Stimulated activated naive B cell treated with anti-CD40 and anti-IgM and Interleukin-4, amounts not matched to agents 10 μg/mL and 1 μg/mL and 100 μg/mL, for 72 hours (primary cell): ENCODE data around the gene LLGL2.
"Not testable (repeated sequence)": the region's sequence is repeated elsewhere in the genome, so short reads cannot be mapped to it uniquely, and the experiment has no call there.

Source experiments
- ATAC-seq, 2 donors: fragments of 150-1000 bp; cut with Tn5 transposase; replicated peaks; 2 replicates each; pipeline ENCODE4 v1.10.0; 2021; ENCODE audit warnings: moderate library complexity in 1 of 2
- DNase-seq: peaks from one replicate; pipeline ENCODE4 v3.0.0; 2021
- H3K27ac Mint-ChIP-seq: one replicate; pipeline ENCODE4 v1.8.0; 2022; ENCODE audit warnings: mild to moderate bottlenecking, mixed read lengths
- H3K27me3 Mint-ChIP-seq, 2 donors: one replicate each; pipeline ENCODE4 v1.8.0; 2022; ENCODE audit warnings: mixed read lengths in 2 of 2
- H3K36me3 Mint-ChIP-seq, 2 donors: one replicate each; pipeline ENCODE4 v1.8.0; 2022; ENCODE audit warnings: mixed read lengths in 2 of 2, mild to moderate bottlenecking in 1 of 2
- H3K4me1 Mint-ChIP-seq, 2 donors: one replicate each; pipeline ENCODE4 v1.8.0; 2022; ENCODE audit warnings: mixed read lengths in 2 of 2, mild to moderate bottlenecking in 1 of 2
- H3K4me3 Mint-ChIP-seq, 2 donors: one replicate each; pipeline ENCODE4 v1.8.0; 2022; ENCODE audit warnings: mild to moderate bottlenecking in 2 of 2, mixed read lengths in 2 of 2, moderate library complexity in 1 of 2
- H3K9me3 Mint-ChIP-seq, 2 donors: one replicate each; pipeline ENCODE4 v1.8.0; 2022; ENCODE audit warnings: mixed read lengths in 2 of 2, mild to moderate bottlenecking in 1 of 2

The LLGL2 gene

GRCh38 chr17:75581121-75581725 is 55.7 kb downstream of the LLGL2 start:
- DNase-seq, H3K27me3 Mint-ChIP-seq, H3K4me1 Mint-ChIP-seq, H3K9me3 Mint-ChIP-seq, H3K36me3 Mint-ChIP-seq: not testable (repeated sequence)
- ATAC-seq = peak in 1 of 2 donors; percentile 23
- peak overlapping the region; percentile 20 for H3K27ac Mint-ChIP-seq
- peak overlapping the region; percentile 47 to 72 for H3K4me3 Mint-ChIP-seq

GRCh38 chr17:75583197-75583596 is 57.7 kb downstream of the LLGL2 start:
- H3K27ac Mint-ChIP-seq, DNase-seq, H3K9me3 Mint-ChIP-seq, H3K36me3 Mint-ChIP-seq, H3K4me3 Mint-ChIP-seq, ATAC-seq, H3K27me3 Mint-ChIP-seq, H3K4me1 Mint-ChIP-seq: not testable (repeated sequence)

- peaks cover 0 to 7% of the 10 kb centered on the region in 2 donors for H3K9me3 Mint-ChIP-seq
- H3K4me3 Mint-ChIP-seq = no peak overlapping the region
- ATAC-seq (no peak), DNase-seq (no peak)
- no peaks in the 10 kb centered on the region for H3K27me3 Mint-ChIP-seq
- H3K36me3 Mint-ChIP-seq = no peaks in the 10 kb centered on the region
- peaks cover 4 to 11% of the 10 kb centered on the region in 2 donors for H3K4me1 Mint-ChIP-seq
- H3K27ac Mint-ChIP-seq = no peak overlapping the region
Measured at GRCh38 chr17:75584849-75585175, 59.3 kb downstream of the LLGL2 start.

- ATAC-seq (peak; percentile 69 to 71), DNase-seq (peak; percentile 78)
- Mint-ChIP-seq H3K4me3 (peak within 1 kb of the TSS; percentile 86 to 90), H3K27ac (peak within 1 kb of the TSS; percentile 94), H3K36me3 (peaks cover 0 to 5% of the 10 kb centered on the region in 2 donors), H3K4me1 (peaks cover 8 to 28% of the 10 kb centered on the region in 2 donors), H3K27me3 (no peaks in the 10 kb centered on the region), H3K9me3 (no peaks in the 10 kb centered on the region)
Measured at GRCh38 chr17:75587675-75588595, 62.4 kb downstream of the LLGL2 start, which contains the start of gene MYO15B. TSS of gene MYO15B (plus strand) at chr17:75587800. CDS start at chr17:75588058, 258 bp downstream.

GRCh38 chr17:75588596-75589011 is 63.1 kb downstream of the LLGL2 start:
- H3K27me3 Mint-ChIP-seq = no peaks in the 10 kb centered on the region
- DNase-seq = peak; percentile 35
- ATAC-seq = peak; percentile 22 to 48
- H3K9me3 Mint-ChIP-seq = no peaks in the 10 kb centered on the region
- H3K4me3 Mint-ChIP-seq = peak overlapping the region; percentile 86 to 90
- peaks cover 8 to 28% of the 10 kb centered on the region in 2 donors for H3K4me1 Mint-ChIP-seq
- peak overlapping the region; percentile 94 for H3K27ac Mint-ChIP-seq
- H3K36me3 Mint-ChIP-seq = peaks cover 0 to 5% of the 10 kb centered on the region in 2 donors

- peaks cover 8 to 28% of the 10 kb centered on the region in 2 donors for H3K4me1 Mint-ChIP-seq
- H3K36me3 Mint-ChIP-seq = peaks cover 0 to 5% of the 10 kb centered on the region in 2 donors
- H3K27ac Mint-ChIP-seq = peak overlapping the region; percentile 88
- H3K4me3 Mint-ChIP-seq = peak overlapping the region; percentile 75 to 90
- no peaks in the 10 kb centered on the region for H3K9me3 Mint-ChIP-seq
- peak; percentile 88 for DNase-seq
- ATAC-seq = peak; percentile 87
- no peaks in the 10 kb centered on the region for H3K27me3 Mint-ChIP-seq
Measured at GRCh38 chr17:75589012-75589918, 63.8 kb downstream of the LLGL2 start.

GRCh38 chr17:75589919-75590303 is 64.4 kb downstream of the LLGL2 start:
- Mint-ChIP-seq H3K36me3 (peaks cover 0 to 5% of the 10 kb centered on the region in 2 donors), H3K27ac (no peak overlapping the region), H3K27me3 (no peaks in the 10 kb centered on the region), H3K4me1 (peaks cover 8 to 28% of the 10 kb centered on the region in 2 donors), H3K4me3 (peak overlapping the region in 1 of 2 donors; percentile 84), H3K9me3 (no peaks in the 10 kb centered on the region)
- no peak for DNase-seq
- ATAC-seq = no peak

GRCh38 chr17:75590314-75590761 is 64.8 kb downstream of the LLGL2 start:
- no peak for ATAC-seq
- Mint-ChIP-seq H3K27me3 (no peaks in the 10 kb centered on the region), H3K9me3 (no peaks in the 10 kb centered on the region), H3K4me3 (peak overlapping the region in 1 of 2 donors; percentile 43), H3K27ac (no peak overlapping the region), H3K4me1 (peaks cover 8 to 28% of the 10 kb centered on the region in 2 donors), H3K36me3 (peaks cover 0 to 5% of the 10 kb centered on the region in 2 donors)
- DNase-seq = no peak

- H3K4me1 Mint-ChIP-seq = peaks cover 8 to 28% of the 10 kb centered on the region in 2 donors
- ATAC-seq (no peak), DNase-seq (no peak)
- no peaks in the 10 kb centered on the region for H3K9me3 Mint-ChIP-seq
- no peaks in the 10 kb centered on the region for H3K27me3 Mint-ChIP-seq
- H3K36me3 Mint-ChIP-seq = peaks cover 0 to 5% of the 10 kb centered on the region in 2 donors
- H3K27ac Mint-ChIP-seq = peak overlapping the region; percentile 20
- H3K4me3 Mint-ChIP-seq = peak overlapping the region; percentile 20 to 37
Measured at GRCh38 chr17:75590849-75591721, 65.6 kb downstream of the LLGL2 start.

GRCh38 chr17:75591722-75592302 is 66.3 kb downstream of the LLGL2 start:
- DNase-seq (no peak), ATAC-seq (no peak)
- no peak overlapping the region for H3K27ac Mint-ChIP-seq
- no peak overlapping the region for H3K4me3 Mint-ChIP-seq
- peaks cover 8 to 28% of the 10 kb centered on the region in 2 donors for H3K4me1 Mint-ChIP-seq
- no peaks in the 10 kb centered on the region for H3K9me3 Mint-ChIP-seq
- H3K36me3 Mint-ChIP-seq = peaks cover 0 to 5% of the 10 kb centered on the region in 2 donors
- H3K27me3 Mint-ChIP-seq = no peaks in the 10 kb centered on the region

GRCh38 chr17:75592348-75593020 is 67.0 kb downstream of the LLGL2 start:
- H3K4me1 Mint-ChIP-seq = peaks cover 10 to 24% of the 10 kb centered on the region in 2 donors
- ATAC-seq (no peak), DNase-seq (no peak)
- H3K4me3 Mint-ChIP-seq = no peak overlapping the region
- no peaks in the 10 kb centered on the region for H3K27me3 Mint-ChIP-seq
- H3K27ac Mint-ChIP-seq = no peak overlapping the region
- H3K36me3 Mint-ChIP-seq = peaks cover 0 to 5% of the 10 kb centered on the region in 2 donors
- no peaks in the 10 kb centered on the region for H3K9me3 Mint-ChIP-seq

GRCh38 chr17:75593430-75593829 is 67.9 kb downstream of the LLGL2 start:
- not testable (repeated sequence) for H3K27ac Mint-ChIP-seq, H3K27me3 Mint-ChIP-seq, H3K4me3 Mint-ChIP-seq, DNase-seq, H3K9me3 Mint-ChIP-seq, H3K36me3 Mint-ChIP-seq, ATAC-seq
- H3K4me1 Mint-ChIP-seq = peaks cover 10 to 19% of the 10 kb centered on the region in 2 donors
